ENCODE measurements around the gene CDO1. TPM values are rescaled to one million over a fixed set of nuclear protein-coding genes. Genes with fewer than 3 reads are reported as not detected.

Gene CDO1
- total and polyA plus RNA-seq, 9 of the 15 experiments (the other 6 are each of a cell fraction or from before 2014, with no cell fraction given) = 0.16 to 0.22 TPM; not detected in 7

- TF ChIP-seq ATF3 (IDR thresholded peaks at IDR 0.05) (no peak), ATF3 (CRISPR knock-in tag; conservative IDR thresholded peaks at IDR 0.05) (no peak), SAFB2 (IDR thresholded peaks at IDR 0.05; ENCODE audit: borderline replicate concordance, low read depth, low read length, severe bottlenecking) (no peak), NFATC3 (IDR thresholded peaks at IDR 0.05) (no peak), NONO (IDR thresholded peaks at IDR 0.05; ENCODE audit: low read depth in 2 of 2, low read length in 1 of 2) (no peak), ZHX1 (conservative IDR thresholded peaks at IDR 0.05; ENCODE audit: low read length) (no peak), ILK (tag; IDR thresholded peaks at IDR 0.05; ENCODE audit: borderline replicate concordance, low read depth) (no peak), SIN3A (IDR thresholded peaks at IDR 0.05; ENCODE audit: borderline replicate concordance in 2 of 2, control insufficient read depth in 1 of 2, low read depth in 2 of 2, low read length in 2 of 2) (no peak), CREB3L1 (IDR thresholded peaks at IDR 0.05; ENCODE audit: borderline replicate concordance, low read depth) (no peak), NUFIP1 (IDR thresholded peaks at IDR 0.05; ENCODE audit: partially characterized antibody) (no peak), ZNF518B (CRISPR knock-in tag; IDR thresholded peaks at IDR 0.05) (no peak)
- no peak overlapping the region for H3K4me3 ChIP-seq
- no peak overlapping the region for H3K27ac ChIP-seq (ENCODE audit: extremely low read depth, low read depth, low read length)
- no peaks in the 10 kb centered on the region for H3K9me1 ChIP-seq (ENCODE audit: control insufficient read depth, insufficient read depth, low read length)
- ChIA-PET POLR2A (no interaction called here), CTCF (ENCODE audit: low intra/inter-chr PET ratio) (no interaction called here)
- H3K4me1 ChIP-seq (replicated peaks in 1 of 2; ENCODE audit: control insufficient read depth in 2 of 2, insufficient read depth in 2 of 2, low read length in 2 of 2) = no peaks in the 10 kb centered on the region
- no peak overlapping the region for H3K4me2 ChIP-seq (ENCODE audit: insufficient read depth, low read length)
- H2AFZ ChIP-seq (ENCODE audit: low read depth, low read length) = no peak overlapping the region
- no peaks in the 10 kb centered on the region for H3K36me3 ChIP-seq (ENCODE audit: control insufficient read depth, insufficient read depth, low read length)
- WGBS (ENCODE audit: insufficient coverage, low coverage, missing lambda C conversion rate) = 64% methylated on average over 1 of the region's 1 CpG
- ATAC-seq = no peak
- in situ Hi-C loops (cut with MboI) = no loop called here
- intact Hi-C loops (cut with micrococcal nuclease) = no loop called here
- H4K20me1 ChIP-seq (replicated peaks; ENCODE audit: control insufficient read depth, insufficient read depth, low read length) = no peaks in the 10 kb centered on the region
- no peak overlapping the region for H3K9ac ChIP-seq (ENCODE audit: insufficient read depth in 1 of 2, low read depth in 2 of 2, low read length in 2 of 2)
- no peak for FAIRE-seq
- H3K79me2 ChIP-seq (ENCODE audit: control insufficient read depth, insufficient read depth, low read length) = peaks cover 49% of the 10 kb centered on the region
- DNase-seq (ENCODE audit: extremely low read depth in 1 of 4, low spot score in 3 of 4) = no peak
- H3K27me3 ChIP-seq (ENCODE audit: control insufficient read depth in 2 of 2, insufficient read depth in 2 of 2, low read length in 2 of 2) = no peaks in the 10 kb centered on the region
- BruUV-seq (replicated peaks) = no TSS peak
- H3K9me3 ChIP-seq (replicated peaks; ENCODE audit: control insufficient read depth, insufficient read depth, low read depth, low read length) = 0 out of 2 replicates have a peak, but pooled peaks cover 2% of the 10 kb centered on the region
Observed at GRCh38 chr5:115855959-115856358, 39.5 kb upstream of the CDO1 start.
